HG03045 (cell line): ENCODE results near the gene SPATA24.
"Not testable (repeated sequence)": the region's sequence is repeated elsewhere in the genome, so short reads cannot be mapped to it uniquely, and the experiment has no call there.

ENCODE experiments used
- ATAC-seq: cut with Tn5 transposase; IDR thresholded peaks from one replicate; pipeline ENCODE4 v1.9.1; 2021; ENCODE audit warnings: mild to moderate bottlenecking, moderate library complexity; ENCODE audit not compliant: unreplicated experiment

Gene SPATA24

DNA sequence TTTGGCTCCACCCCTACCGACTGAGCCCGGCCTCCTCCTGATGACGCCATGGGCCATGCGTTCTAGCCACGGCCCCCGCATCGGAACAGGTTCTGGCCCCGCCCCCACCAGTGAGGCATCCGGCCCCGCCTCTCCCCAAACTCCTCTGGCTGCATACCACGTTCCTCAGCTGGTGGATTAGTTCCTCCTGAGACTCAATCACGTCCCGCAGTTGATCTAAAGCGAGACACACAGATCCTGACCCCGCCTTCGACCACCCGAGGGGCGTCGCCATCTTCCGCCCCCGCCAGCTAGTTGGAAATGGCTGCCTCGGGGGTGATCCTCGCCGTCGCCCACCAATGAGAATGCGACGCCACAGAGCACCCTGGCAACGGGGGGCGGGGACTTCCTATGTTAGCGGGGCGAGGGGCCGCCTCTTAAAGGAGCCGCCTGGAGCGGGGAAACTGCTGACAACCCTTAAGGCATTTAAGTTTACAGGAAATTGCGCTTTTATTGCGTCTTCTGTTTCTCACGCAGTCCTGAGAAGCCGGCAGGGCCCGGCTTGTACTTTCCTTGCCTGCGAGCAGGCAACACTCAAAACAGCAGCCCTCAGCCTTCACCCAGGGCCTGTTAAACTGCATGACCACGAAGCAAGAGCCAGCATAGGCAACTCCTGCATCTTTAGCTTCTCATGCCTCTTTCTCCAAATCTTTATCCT lies at the start of gene SPATA24:
TSS of gene SPATA24 (minus strand) at position 303 of the 697 bp plus-strand sequence. CDS start at position 274, 29 bp downstream.
- ATAC-seq, result peak; percentile 78

DNA sequence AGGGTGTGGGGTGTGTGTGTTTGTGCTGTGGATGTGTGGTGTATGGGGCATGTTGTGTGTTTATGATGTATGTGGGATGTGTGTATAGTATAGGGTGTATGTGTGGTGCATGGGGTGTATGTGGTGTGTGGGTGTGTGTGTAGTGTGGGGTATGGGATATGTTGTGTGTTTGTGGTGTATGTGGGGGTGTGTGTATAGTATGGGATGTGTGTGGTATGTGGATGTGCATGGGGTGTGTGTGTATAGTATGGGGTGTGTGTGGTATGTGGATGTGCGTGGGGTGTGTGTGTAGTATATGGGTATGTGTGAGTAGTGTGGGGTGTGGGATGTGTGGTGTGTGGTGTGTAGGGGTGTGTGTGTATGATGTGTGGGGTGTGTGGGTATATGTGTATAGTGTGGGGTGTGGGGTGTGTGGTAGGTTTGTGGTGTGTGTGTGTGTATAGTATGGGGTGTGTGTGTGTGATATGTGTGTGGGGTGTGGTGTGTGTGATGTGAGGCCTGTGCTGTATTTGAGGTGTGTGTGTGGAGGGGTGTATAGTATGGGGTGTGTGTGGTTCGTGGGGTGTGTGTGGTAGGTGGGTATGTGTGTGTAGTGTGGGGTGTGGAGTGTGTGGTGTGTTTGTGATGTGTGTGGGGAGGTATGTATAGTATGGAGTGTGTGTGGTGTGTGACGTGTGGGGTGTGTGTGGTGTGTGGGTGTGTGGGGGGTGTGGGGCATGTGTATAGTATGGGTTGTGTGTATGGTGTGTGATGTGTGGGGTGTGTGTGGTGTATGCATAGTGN lies 48.2 kb upstream of the SPATA24 start:
- no peak for ATAC-seq

DNA sequence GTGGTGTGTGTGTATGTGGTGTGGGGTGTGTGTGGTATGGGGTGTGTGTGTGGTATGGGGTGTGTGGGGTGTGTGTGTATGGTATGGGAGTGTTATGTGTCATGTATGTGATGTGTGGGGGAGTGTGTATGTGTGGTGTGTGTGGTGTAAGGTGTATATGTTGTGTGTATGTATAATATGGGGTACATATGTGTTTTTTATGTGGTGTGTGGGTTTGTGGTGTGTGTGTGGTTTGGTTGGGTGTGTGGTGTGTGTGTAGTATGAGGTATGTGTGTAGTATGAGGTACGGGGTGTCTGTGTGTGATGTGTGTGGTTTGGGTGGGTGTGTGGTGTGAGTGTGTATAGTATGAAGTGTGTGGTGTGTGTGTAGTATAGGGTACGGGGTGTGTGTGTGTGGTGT lies 47.3 kb upstream of the SPATA24 start:
- no peak for ATAC-seq

DNA sequence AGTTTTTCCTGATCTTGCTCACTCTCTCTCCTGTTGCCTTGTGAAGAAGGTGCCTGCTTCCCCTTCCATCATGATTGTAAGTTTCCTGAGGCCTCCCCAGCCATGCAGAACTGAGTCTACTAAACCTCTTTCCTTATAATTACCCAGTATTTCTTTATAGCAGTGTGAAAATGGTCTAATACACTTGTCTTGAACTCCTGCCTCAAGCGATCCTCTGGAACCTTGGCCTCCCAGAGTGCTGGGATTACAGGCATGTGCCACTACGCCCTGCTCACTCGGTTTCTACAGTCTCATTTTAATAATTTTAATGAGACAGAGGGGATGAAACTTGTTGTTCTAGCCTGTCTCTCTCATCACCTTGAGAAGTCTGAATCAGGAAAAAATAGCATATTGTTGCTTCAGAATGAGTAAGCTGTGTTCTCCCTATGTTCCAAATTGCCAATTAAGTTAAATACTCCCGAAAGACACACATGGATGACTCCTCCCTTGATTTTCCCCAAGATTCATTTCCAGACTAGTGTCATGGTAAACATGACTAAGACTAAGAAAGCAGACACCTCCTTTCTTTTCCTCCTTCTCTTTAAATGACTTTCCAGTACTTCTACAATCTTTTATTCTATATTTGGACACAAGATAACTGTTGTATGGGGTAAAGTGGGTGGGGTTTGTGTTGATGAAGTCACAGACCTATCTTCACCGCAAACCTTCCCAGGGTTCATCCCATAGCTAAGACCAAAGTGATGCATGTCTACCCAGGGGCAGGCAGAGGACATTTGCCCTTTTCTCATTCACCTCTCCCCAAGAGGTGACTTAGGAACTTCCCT lies 43.3 kb upstream of the SPATA24 start:
- ATAC-seq, result peak; percentile 67

DNA sequence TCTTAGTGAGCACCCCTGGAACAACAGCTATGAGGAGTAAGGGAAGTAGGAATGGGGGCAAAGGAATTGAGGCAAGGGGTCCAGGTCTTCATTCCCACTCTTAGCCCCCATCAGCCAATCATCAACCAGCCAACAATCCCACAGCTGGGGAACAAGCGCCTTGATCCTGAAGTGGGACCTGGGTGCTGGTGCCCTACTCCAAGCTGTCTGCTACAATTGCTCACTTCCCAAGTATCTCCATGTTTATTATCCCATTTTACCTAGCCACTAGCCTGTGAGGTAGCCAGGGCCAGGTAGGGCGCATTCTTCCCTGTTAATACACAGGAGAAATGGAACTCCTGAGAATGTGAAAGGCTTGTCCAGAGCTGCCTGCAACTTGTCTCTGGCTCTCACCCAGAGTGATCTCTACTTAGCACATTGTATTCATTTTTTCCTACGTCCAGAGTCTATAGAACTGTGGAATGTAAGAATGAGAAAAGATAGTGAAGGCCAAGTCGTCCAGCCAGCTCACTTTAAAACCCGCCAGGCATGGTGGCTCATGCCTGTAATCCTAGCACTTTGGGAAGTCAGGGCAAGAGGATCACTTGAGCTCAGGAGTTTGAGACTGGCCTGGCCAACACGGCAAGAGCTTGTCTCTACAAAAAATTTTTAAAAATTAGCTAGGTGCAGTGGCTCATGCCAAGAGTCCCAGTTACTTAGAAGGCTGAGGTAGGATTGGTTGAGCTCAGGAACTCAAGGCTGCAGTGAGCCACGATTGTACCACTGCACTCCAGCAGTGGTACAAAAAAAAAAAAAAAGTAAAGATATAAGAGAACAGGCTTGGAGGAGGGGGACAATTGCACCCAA lies 41.7 kb upstream of the SPATA24 start:
- no peak for ATAC-seq

DNA sequence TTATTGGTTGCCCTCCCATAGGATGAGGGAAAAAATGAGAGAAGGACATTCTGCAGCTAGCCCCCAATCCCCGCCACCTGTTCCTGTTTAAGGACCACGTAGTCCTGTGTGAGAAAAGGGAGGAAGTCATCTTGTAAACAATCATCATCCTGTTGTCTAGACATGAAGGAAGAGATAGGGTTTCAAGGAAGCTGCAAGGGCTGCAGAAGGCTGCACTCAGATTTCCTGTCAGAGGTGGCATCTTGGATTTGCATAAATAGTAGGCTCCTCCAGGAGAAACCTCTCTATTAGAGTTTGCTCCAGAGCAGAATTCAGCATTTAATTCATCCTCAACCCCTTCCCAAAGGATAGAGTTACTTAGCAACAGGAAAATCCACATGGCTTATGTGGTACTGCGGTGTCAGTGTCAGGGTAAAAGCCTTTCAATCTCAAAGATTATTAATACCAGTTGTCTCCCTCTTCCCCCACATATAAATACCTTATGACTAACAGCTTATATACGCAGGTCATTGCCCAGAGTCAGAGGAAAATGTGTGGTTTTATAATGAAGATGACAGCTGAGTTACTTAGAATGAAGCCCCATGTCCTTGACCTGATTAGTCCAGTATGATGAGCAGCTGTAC lies 40.1 kb upstream of the SPATA24 start:
- ATAC-seq, result no peak

DNA sequence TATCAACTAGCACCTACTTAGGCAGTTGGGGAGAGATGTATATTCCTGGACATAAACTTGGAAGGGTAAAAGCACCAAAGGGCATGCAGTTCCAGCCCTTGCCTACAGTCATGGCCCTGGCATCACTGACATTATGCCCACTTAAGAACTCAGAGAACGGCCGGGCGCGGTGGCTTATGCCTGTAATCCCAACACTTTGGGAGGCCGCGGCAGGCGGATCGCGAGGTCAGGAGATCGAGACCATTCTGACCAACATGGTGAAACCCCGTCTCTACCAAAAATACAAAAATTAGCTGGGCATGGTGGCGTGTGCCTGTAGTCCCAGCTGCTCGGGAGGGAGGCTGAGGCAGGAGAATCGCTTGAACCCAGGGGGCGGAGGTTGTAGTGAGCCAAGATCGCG lies 36.5 kb upstream of the SPATA24 start:
- not testable (repeated sequence) for ATAC-seq

GRCh38 chr5:139439013-139439903 lies 35.4 kb upstream of the SPATA24 start, which contains the start of gene DNAJC18:
Gene DNAJC18 (minus strand): TSS chr5:139439525. CDS start chr5:139439445, 80 bp downstream.
- peak; percentile 94 for ATAC-seq

DNA sequence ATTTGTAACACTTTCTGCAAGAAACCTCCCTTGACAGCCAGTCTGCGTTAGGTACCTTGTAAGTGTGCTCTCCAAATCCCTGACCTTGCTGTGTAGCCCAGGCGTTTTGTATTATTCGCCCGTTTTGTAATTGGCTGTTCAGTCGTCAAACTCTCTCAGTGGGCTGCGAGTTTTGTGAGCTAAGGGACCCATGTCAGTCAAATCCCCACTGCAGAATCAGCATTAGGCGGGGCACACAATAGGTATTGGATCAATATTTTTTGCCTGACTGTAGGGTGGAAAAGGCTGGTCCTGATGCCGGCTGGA lies 34.8 kb upstream of the SPATA24 start:
- ATAC-seq, result no peak

- no peak for ATAC-seq
Observed at GRCh38 chr5:139435676-139436075, 31.8 kb upstream of the SPATA24 start.

DNA sequence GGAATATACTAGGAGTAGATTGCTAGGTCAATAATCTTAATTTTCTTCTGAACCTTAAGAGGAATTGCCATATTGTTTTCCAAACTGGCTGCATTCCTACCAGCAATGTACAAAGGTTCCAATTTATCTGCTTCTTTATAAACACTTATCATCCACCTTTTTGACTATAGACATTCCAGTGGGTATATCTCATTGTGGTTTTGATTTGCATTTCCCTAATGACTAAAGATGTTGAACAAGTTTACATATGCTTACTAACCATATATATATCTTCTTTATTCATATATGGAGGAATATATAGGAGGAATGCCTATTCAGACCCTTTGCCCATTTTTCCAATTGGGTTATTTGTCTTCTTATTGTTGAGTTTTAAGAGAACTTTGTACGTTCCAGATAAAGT lies 27.8 kb upstream of the SPATA24 start:
- ATAC-seq, result no peak

- ATAC-seq, result no peak
Observed at GRCh38 chr5:139430015-139430414, 26.1 kb upstream of the SPATA24 start.

GRCh38 chr5:139426203-139426885 lies 22.5 kb upstream of the SPATA24 start:
- ATAC-seq, result no peak

GRCh38 chr5:139425497-139425896 lies 21.6 kb upstream of the SPATA24 start:
- ATAC-seq, result no peak

GRCh38 chr5:139422307-139422893 lies 18.5 kb upstream of the SPATA24 start:
- no peak for ATAC-seq

DNA sequence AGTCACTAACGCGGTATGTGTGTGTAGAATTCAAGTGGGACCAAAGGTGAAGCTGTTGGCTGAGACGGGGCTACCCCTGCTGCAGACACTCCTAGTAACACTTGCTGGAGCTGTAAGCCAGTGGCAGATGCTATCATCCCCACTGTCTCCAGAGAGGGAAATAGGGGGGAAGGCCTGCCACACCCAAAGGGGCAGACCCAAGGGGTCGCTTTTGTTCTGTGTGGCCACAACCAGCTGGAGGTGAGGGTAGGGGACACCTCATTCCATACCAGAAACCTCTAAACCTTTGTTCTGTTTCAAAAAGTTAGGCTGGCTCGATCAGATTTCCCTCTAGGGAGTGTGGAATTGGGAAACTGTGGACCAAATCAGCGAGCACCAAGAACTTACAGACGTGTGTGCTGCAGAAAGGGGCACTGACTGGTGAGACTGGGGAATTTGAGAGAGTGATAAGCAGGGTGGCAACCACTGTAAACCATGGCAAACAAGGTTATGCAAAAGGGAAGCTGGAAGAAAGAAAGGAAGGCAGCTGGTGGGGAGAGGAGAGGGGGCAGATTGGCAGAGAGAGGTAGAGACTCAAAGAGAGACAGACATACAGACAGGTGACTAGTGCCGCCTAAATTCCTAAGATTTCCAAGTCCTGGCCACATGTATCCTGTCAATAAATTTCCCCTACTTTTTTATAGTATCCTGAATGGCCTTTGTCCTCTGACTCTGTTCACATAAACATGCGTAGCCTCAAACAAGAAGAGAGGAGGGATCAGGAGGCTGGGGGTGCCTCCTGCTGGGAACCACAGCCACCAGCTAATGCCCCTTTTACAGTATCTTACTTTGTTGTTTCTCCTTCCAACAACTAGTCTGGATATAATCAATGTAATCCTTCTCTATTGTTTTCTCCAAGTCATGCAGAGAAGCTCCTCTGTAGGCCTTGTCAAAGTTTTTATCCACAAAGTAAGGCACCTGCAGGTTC lies 15.6 kb upstream of the SPATA24 start:
- no peak for ATAC-seq

GRCh38 chr5:139418793-139419192 lies 14.9 kb upstream of the SPATA24 start:
- no peak for ATAC-seq
